HG02798 (cell line): ENCODE measurements around the gene ARID2.

Experiments used
- ATAC-seq: cut with Tn5 transposase; IDR thresholded peaks from one replicate; pipeline ENCODE4 v1.9.1; 2021; ENCODE audit warnings: mild to moderate bottlenecking; ENCODE audit not compliant: unreplicated experiment, poor library complexity

ARID2 gene

GRCh38 chr12:45721369-45721768 lies 8.1 kb upstream of the ARID2 start:
- no peak for ATAC-seq

GRCh38 chr12:45721954-45722353 lies 7.6 kb upstream of the ARID2 start:
- ATAC-seq = no peak

GRCh38 chr12:45725631-45726602 lies 3.6 kb upstream of the ARID2 start:
- ATAC-seq = no peak

- ATAC-seq = no peak
Observed at GRCh38 chr12:45726603-45727300, 2.8 kb upstream of the ARID2 start.

- peak; percentile 65 for ATAC-seq
Observed at GRCh38 chr12:45727301-45727979, 2.1 kb upstream of the ARID2 start.

- ATAC-seq = no peak
Observed at GRCh38 chr12:45727980-45728629, 1.4 kb upstream of the ARID2 start.

GRCh38 chr12:45728630-45729232 lies 775 bp upstream of the ARID2 start:
- ATAC-seq = peak; percentile 65

GRCh38 chr12:45730084-45730347 lies 510 bp downstream of the ARID2 start:
- ATAC-seq = no peak

GRCh38 chr12:45730348-45731189 lies 1.1 kb downstream of the ARID2 start:
- no peak for ATAC-seq

GRCh38 chr12:45731190-45731775 lies 1.8 kb downstream of the ARID2 start:
- no peak for ATAC-seq

- ATAC-seq = no peak
Observed at GRCh38 chr12:45732250-45732649, 2.7 kb downstream of the ARID2 start.

- no peak for ATAC-seq
Observed at GRCh38 chr12:45732936-45733335, 3.4 kb downstream of the ARID2 start.

GRCh38 chr12:45737638-45738037 lies 8.1 kb downstream of the ARID2 start:
- ATAC-seq = no peak

GRCh38 chr12:45742590-45742989 lies 13.1 kb downstream of the ARID2 start:
- no peak for ATAC-seq

- no peak for ATAC-seq
Observed at GRCh38 chr12:45743247-45743646, 13.7 kb downstream of the ARID2 start.

GRCh38 chr12:45745861-45746277 lies 16.4 kb downstream of the ARID2 start:
- no peak for ATAC-seq

GRCh38 chr12:45756666-45757065 lies 27.2 kb downstream of the ARID2 start:
- no peak for ATAC-seq

GRCh38 chr12:45757172-45757571 lies 27.7 kb downstream of the ARID2 start:
- no peak for ATAC-seq

GRCh38 chr12:45760333-45760732 lies 30.8 kb downstream of the ARID2 start:
- ATAC-seq = no peak
